OCI-LY1 (cell line): ENCODE measurements around the gene POGK.

Source experiments
- EZH2 ChIP-seq: fragments of 200-600 bp; sonication (generic), shearing (Covaris generic); IDR thresholded peaks from 2 replicates; pipeline ENCODE4 v1.8.0; 2017; ENCODE audit warnings: borderline replicate concordance, mixed run types, mild to moderate bottlenecking, antibody characterized with exemption, low read length, moderate library complexity, mixed read lengths
- TF ChIP-seq, protein P1 (sequence below): fragments of 200-600 bp; sonication (generic), shearing (Covaris generic); IDR thresholded peaks from 2 replicates; pipeline ENCODE4 v1.5.1; 2017; ENCODE audit warnings: mild to moderate bottlenecking, antibody characterized with exemption, low read length, moderate library complexity, mixed read lengths

DNA sequence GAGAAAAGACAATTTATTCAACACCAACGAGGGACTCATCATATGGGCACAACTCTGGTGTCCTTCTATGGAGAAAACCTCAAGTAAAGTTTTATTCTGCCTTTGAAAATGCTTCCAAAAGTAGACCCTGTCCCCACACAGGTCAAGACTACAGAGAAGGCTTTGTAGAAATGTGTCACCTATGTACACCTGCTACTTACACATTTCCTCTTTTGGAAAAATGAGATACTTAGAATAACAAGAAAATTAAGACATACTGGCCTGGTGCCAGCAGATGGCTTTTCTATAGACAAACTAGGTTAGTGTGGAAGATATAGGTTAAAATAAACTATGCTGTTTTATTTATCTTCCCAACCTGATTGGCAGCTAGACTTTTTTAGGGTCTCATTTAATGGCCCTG is 13.6 kb downstream of the POGK start:
- TF ChIP-seq, protein P1, sequence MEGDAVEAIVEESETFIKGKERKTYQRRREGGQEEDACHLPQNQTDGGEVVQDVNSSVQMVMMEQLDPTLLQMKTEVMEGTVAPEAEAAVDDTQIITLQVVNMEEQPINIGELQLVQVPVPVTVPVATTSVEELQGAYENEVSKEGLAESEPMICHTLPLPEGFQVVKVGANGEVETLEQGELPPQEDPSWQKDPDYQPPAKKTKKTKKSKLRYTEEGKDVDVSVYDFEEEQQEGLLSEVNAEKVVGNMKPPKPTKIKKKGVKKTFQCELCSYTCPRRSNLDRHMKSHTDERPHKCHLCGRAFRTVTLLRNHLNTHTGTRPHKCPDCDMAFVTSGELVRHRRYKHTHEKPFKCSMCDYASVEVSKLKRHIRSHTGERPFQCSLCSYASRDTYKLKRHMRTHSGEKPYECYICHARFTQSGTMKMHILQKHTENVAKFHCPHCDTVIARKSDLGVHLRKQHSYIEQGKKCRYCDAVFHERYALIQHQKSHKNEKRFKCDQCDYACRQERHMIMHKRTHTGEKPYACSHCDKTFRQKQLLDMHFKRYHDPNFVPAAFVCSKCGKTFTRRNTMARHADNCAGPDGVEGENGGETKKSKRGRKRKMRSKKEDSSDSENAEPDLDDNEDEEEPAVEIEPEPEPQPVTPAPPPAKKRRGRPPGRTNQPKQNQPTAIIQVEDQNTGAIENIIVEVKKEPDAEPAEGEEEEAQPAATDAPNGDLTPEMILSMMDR, result no peak
- no peak for TF ChIP-seq EZH2
